Measurements from ENCODE around the gene HABP2.

The HABP2 gene

GRCh38 chr10:113524539-113525490 is 28.0 kb upstream of the HABP2 start:
- Histone ChIP-seq H3K36me3 (ENCODE audit: control insufficient read depth in 2 of 2, insufficient read depth in 1 of 2, low read length in 2 of 2) (no peaks in the 10 kb centered on the region), H3K27ac (ENCODE audit: extremely low read depth, low read depth, low read length) (no peak overlapping the region), H3K4me1 (ENCODE audit: control insufficient read depth, insufficient read depth, low read length) (no peaks in the 10 kb centered on the region), H3K9me3 (ENCODE audit: control insufficient read depth, insufficient read depth, low read depth, low read length) (no peaks in the 10 kb centered on the region), H3K4me3 (ENCODE audit: low read depth, low read length) (no peak overlapping the region)
- CTCF ChIA-PET, result interaction anchor here (0.6 to 1.8 kb wide), 9 partner anchors 17 to 1087 kb away, joined by 3 to 4 read pairs (median 3); no protein-coding TSS in a partner anchor
- POLR2A ChIA-PET, result no interaction called here
- TF ChIP-seq ZNF660 (tag by site-specific recombination; IDR thresholded peaks at IDR 0.05) (peak; percentile 99), ZBTB48 (tag by site-specific recombination; IDR thresholded peaks at IDR 0.05) (peak; percentile 51; the same call in 1 of the 2 replicates), ZNF488 (tag by site-specific recombination; IDR thresholded peaks at IDR 0.05) (no peak), ZNF664 (tag by site-specific recombination; IDR thresholded peaks at IDR 0.05) (peak; percentile 66), ZNF132 (tag by site-specific recombination; IDR thresholded peaks at IDR 0.05; ENCODE audit: borderline replicate concordance) (no peak), ZNF274 (IDR thresholded peaks at IDR 0.05; ENCODE audit: low read length) (no peak), ZNF274 (tag by site-specific recombination; IDR thresholded peaks at IDR 0.05; ENCODE audit: borderline replicate concordance) (no peak)

- Histone ChIP-seq H3K4me1 (ENCODE audit: control insufficient read depth, insufficient read depth, low read length) (no peaks in the 10 kb centered on the region), H3K27ac (ENCODE audit: extremely low read depth, low read depth, low read length) (no peak overlapping the region), H3K4me3 (ENCODE audit: low read depth, low read length) (no peak overlapping the region), H3K9me3 (ENCODE audit: control insufficient read depth, insufficient read depth, low read depth, low read length) (no peaks in the 10 kb centered on the region), H3K36me3 (ENCODE audit: control insufficient read depth in 2 of 2, insufficient read depth in 1 of 2, low read length in 2 of 2) (no peaks in the 10 kb centered on the region)
- ChIA-PET POLR2A (no interaction called here), CTCF (interaction anchor here (0.7 to 1.4 kb wide), 5 partner anchors 31 to 151 kb away, joined by 3 to 7 read pairs (median 3); no protein-coding TSS in a partner anchor)
- no peak for TF ChIP-seq YY2 (tag by site-specific recombination; IDR thresholded peaks at IDR 0.05)
Measured at GRCh38 chr10:113525713-113526112, 27.1 kb upstream of the HABP2 start.

GRCh38 chr10:113527211-113527906 is 25.5 kb upstream of the HABP2 start:
- ChIA-PET POLR2A (no interaction called here), CTCF (interaction anchor here (0.6 kb wide), 1 partner anchor 33 kb away, joined by 3 read pairs; no protein-coding TSS in a partner anchor)
- Histone ChIP-seq H3K36me3 (ENCODE audit: control insufficient read depth in 2 of 2, insufficient read depth in 1 of 2, low read length in 2 of 2) (no peaks in the 10 kb centered on the region), H3K27ac (ENCODE audit: extremely low read depth, low read depth, low read length) (no peak overlapping the region), H3K9me3 (ENCODE audit: control insufficient read depth, insufficient read depth, low read depth, low read length) (no peaks in the 10 kb centered on the region), H3K4me1 (ENCODE audit: control insufficient read depth, insufficient read depth, low read length) (no peaks in the 10 kb centered on the region), H3K4me3 (ENCODE audit: low read depth, low read length) (no peak overlapping the region)
- TF ChIP-seq ZIC2 (tag by site-specific recombination; IDR thresholded peaks at IDR 0.05) (peak; percentile 45; the same call in 1 of the 2 replicates), ZNF560 (tag by site-specific recombination; IDR thresholded peaks at IDR 0.05; ENCODE audit: borderline replicate concordance) (no peak)

- CTCF ChIA-PET, result interaction anchor here (0.7 to 1.5 kb wide), 2 partner anchors 8 to 31 kb away, joined by 3 to 4 read pairs; no protein-coding TSS in a partner anchor
- H3K36me3 ChIP-seq (ENCODE audit: control insufficient read depth in 2 of 2, insufficient read depth in 1 of 2, low read length in 2 of 2), result no peaks in the 10 kb centered on the region
- H3K4me3 ChIP-seq (ENCODE audit: low read depth, low read length), result no peak overlapping the region
- H3K9me3 ChIP-seq (ENCODE audit: control insufficient read depth, insufficient read depth, low read depth, low read length), result no peaks in the 10 kb centered on the region
- H3K4me1 ChIP-seq (ENCODE audit: control insufficient read depth, insufficient read depth, low read length), result no peaks in the 10 kb centered on the region
- no peak for TF ChIP-seq ZNF274 (IDR thresholded peaks at IDR 0.05; ENCODE audit: low read length)
- TF ChIP-seq ZNF274 (tag by site-specific recombination; IDR thresholded peaks at IDR 0.05; ENCODE audit: borderline replicate concordance), result no peak
- TF ChIP-seq ZNF202 (tag by site-specific recombination; IDR thresholded peaks at IDR 0.05; ENCODE audit: borderline replicate concordance), result no peak
- TF ChIP-seq ZNF18 (tag by site-specific recombination; IDR thresholded peaks at IDR 0.05), result no peak
- no peak for TF ChIP-seq ZBTB48 (tag by site-specific recombination; IDR thresholded peaks at IDR 0.05)
- no peak for TF ChIP-seq TCF7L2 (IDR thresholded peaks at IDR 0.05; ENCODE audit: borderline replicate concordance, low read depth, low read length)
- no peak for TF ChIP-seq ZNF223 (tag by site-specific recombination; IDR thresholded peaks at IDR 0.05)
- no peak for TF ChIP-seq ZSCAN23 (tag by site-specific recombination; IDR thresholded peaks at IDR 0.05)
- TF ChIP-seq ZNF549 (tag by site-specific recombination; IDR thresholded peaks at IDR 0.05), result no peak
- TF ChIP-seq SP2 (tag by site-specific recombination; IDR thresholded peaks at IDR 0.05), result no peak
- TF ChIP-seq ZNF837 (tag by site-specific recombination; IDR thresholded peaks at IDR 0.05), result no peak
- TF ChIP-seq ZNF76 (tag by site-specific recombination; IDR thresholded peaks at IDR 0.05; ENCODE audit: borderline replicate concordance, low read depth), result no peak
- no peak for TF ChIP-seq ZNF10 (tag by site-specific recombination; IDR thresholded peaks at IDR 0.05)
- no peak for TF ChIP-seq ZNF555 (tag by site-specific recombination; conservative IDR thresholded peaks at IDR 0.05)
- TF ChIP-seq ZBTB1 (tag by site-specific recombination; IDR thresholded peaks at IDR 0.05), result no peak
- no peak overlapping the region for H3K27ac ChIP-seq (ENCODE audit: extremely low read depth, low read depth, low read length)
- POLR2A ChIA-PET, result no interaction called here
Measured at GRCh38 chr10:113528876-113529275, 24.0 kb upstream of the HABP2 start.

All from HEK293 (cell line).